Smooth muscle cell (in vitro differentiated cells): ENCODE results near the gene PTGER3. TPM values are rescaled to one million over a fixed set of nuclear protein-coding genes. Genes with fewer than 3 reads are reported as not detected.

Experiments
- DNase-seq: peaks from one replicate; lab custom pipeline; 2025; ENCODE audit not compliant: unreplicated experiment; lab: John Stamatoyannopoulos, UW
- H2AFZ ChIP-seq: fragments of 200-600 bp; sonication (generic); 2 replicates; pipeline ENCODE4 v1.6.0; 2016; ENCODE audit warnings: antibody characterized with exemption, low read depth, mild to moderate bottlenecking
- H3F3A ChIP-seq: fragments of 200-600 bp; sonication (generic); 2 replicates; pipeline ENCODE4 v1.6.0; 2017; ENCODE audit warnings: antibody characterized with exemption, low read depth
- H3K27ac ChIP-seq: fragments of 200-600 bp; sonication (generic); 2 replicates; pipeline ENCODE4 v1.5.1; 2016; ENCODE audit warnings: low read depth, mild to moderate bottlenecking
- H3K27me3 ChIP-seq: fragments of 200-600 bp; sonication (generic); 2 replicates; pipeline ENCODE4 v1.6.1; 2016; ENCODE audit warnings: low read depth, mild to moderate bottlenecking
- H3K36me3 ChIP-seq: fragments of 200-600 bp; sonication (generic); 2 replicates; pipeline ENCODE4 v1.5.1; 2016; ENCODE audit warnings: low read depth
- H3K4me1 ChIP-seq: fragments of 200-600 bp; sonication (generic); 2 replicates; pipeline ENCODE4 v1.5.1; 2016; ENCODE audit warnings: low read depth
- H3K4me2 ChIP-seq: fragments of 200-600 bp; sonication (generic); 2 replicates; pipeline ENCODE4 v1.6.0; 2016; ENCODE audit warnings: mild to moderate bottlenecking
- H3K4me3 ChIP-seq: fragments of 200-600 bp; sonication (generic); 2 replicates; pipeline ENCODE4 v1.5.1; 2016; ENCODE audit warnings: mild to moderate bottlenecking
- H3K79me2 ChIP-seq: fragments of 200-600 bp; sonication (generic); 2 replicates; pipeline ENCODE4 v1.6.0; 2016; ENCODE audit warnings: low read depth, mild to moderate bottlenecking
- H3K9ac ChIP-seq: fragments of 200-600 bp; sonication (generic); 2 replicates; pipeline ENCODE4 v1.6.0; 2016; ENCODE audit warnings: low read depth
- H3K9me3 ChIP-seq: fragments of 200-600 bp; sonication (generic); replicated peaks from 2 replicates; pipeline ENCODE4 v1.5.1; 2016; ENCODE audit warnings: low read depth
- H4K20me1 ChIP-seq: fragments of 200-600 bp; sonication (generic); 2 replicates; pipeline ENCODE4 v1.6.0; 2016; ENCODE audit warnings: low read depth
- WGBS: methylation state at CpG from one replicate; pipeline ENCODE4 v1.1.7; 2016; ENCODE audit warnings: low lambda C conversion rate; 5-methylcytosine and 5-hydroxymethylcytosine counted together
- polyA plus RNA-seq: library from polyadenylated mRNA; unstranded; fragments of >200 nt; fragmentation: Nextera tagmentation; extraction: Ambion mirVana; gene quantifications from 2 replicates; pipeline ENCODE4 v1.2.1, GENCODE V29; 2016
- total RNA-seq: library from RNA; depleted of rRNA; stranded (reverse); fragments of >200 nt; gene quantifications from 2 replicates; pipeline ENCODE4 v1.2.3, GENCODE V29; 2014
- TF ChIP-seq, protein P1 (sequence below): fragments of 200-600 bp; sonication (generic); IDR thresholded peaks from 2 replicates; pipeline ENCODE4 v1.5.1; 2017; ENCODE audit warnings: borderline replicate concordance, mild to moderate bottlenecking, antibody characterized with exemption; ENCODE audit not compliant: insufficient read depth, poor library complexity, severe bottlenecking

Gene PTGER3
- total and polyA plus RNA-seq, 2 experiments from 2014 or later: 0.37 to 2.7 TPM

DNA sequence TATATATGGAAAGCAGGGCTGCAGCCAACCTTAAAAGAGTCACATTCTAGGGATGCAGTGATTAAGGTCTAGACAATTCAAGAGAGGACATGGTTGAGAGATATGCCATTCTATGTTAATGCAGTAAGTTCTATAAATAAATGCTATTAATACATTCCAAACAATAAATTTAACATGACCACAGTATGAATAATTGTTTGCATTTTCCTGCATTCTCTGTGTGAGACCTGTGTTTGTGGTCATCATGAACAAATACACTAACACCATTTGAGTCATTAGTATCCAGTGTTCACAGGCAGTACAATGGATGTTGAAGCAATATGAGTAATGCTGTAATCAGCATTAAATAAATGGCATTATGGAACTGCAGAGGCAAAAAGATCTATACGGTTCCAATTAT, 38.7 kb upstream of the PTGER3 start:
- no peak for DNase-seq
- TF ChIP-seq, protein P1, sequence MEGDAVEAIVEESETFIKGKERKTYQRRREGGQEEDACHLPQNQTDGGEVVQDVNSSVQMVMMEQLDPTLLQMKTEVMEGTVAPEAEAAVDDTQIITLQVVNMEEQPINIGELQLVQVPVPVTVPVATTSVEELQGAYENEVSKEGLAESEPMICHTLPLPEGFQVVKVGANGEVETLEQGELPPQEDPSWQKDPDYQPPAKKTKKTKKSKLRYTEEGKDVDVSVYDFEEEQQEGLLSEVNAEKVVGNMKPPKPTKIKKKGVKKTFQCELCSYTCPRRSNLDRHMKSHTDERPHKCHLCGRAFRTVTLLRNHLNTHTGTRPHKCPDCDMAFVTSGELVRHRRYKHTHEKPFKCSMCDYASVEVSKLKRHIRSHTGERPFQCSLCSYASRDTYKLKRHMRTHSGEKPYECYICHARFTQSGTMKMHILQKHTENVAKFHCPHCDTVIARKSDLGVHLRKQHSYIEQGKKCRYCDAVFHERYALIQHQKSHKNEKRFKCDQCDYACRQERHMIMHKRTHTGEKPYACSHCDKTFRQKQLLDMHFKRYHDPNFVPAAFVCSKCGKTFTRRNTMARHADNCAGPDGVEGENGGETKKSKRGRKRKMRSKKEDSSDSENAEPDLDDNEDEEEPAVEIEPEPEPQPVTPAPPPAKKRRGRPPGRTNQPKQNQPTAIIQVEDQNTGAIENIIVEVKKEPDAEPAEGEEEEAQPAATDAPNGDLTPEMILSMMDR: no peak
- 92% methylated on average over 1 of the region's 1 CpG for WGBS
- H3K27me3 ChIP-seq: peaks cover 18% of the 10 kb centered on the region
- H2AFZ ChIP-seq: no peak overlapping the region
- H3K36me3 ChIP-seq: no peaks in the 10 kb centered on the region
- no peak overlapping the region for H3K4me2 ChIP-seq
- H3K9ac ChIP-seq: no peak overlapping the region
- H3K4me3 ChIP-seq: no peak overlapping the region
- no peaks in the 10 kb centered on the region for H4K20me1 ChIP-seq
- H3K79me2 ChIP-seq: no peaks in the 10 kb centered on the region
- H3K9me3 ChIP-seq: no peaks in the 10 kb centered on the region
- H3K4me1 ChIP-seq: peaks cover 3% of the 10 kb centered on the region
- H3F3A ChIP-seq: no peaks in the 10 kb centered on the region
- no peak overlapping the region for H3K27ac ChIP-seq

DNA sequence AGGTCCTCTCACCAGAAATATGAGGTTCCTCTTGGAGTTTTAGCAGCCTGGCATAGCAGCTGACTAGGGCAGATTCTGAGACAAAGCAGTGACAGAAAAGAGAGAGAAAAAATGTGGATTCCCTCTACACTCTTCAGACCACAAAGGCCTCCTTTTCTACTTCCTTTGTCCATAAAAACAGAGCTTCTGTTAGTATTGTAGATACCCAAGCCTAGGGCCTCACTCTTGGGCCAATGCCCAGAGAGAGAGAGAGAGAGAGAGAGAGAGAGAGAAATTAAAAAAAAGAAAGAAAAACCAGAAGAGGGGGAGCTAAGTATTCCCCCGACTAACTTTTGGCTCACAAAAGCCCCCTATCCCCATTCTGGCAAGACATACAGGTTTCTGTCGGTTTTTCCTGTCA, 35.7 kb upstream of the PTGER3 start:
- TF ChIP-seq, protein P1: no peak
- H3K4me2 ChIP-seq: no peak overlapping the region
- peaks cover 1% of the 10 kb centered on the region for H3K36me3 ChIP-seq
- no peak overlapping the region for H3K9ac ChIP-seq
- no peaks in the 10 kb centered on the region for H3K9me3 ChIP-seq
- peaks cover 27% of the 10 kb centered on the region for H3K79me2 ChIP-seq
- H3F3A ChIP-seq: no peaks in the 10 kb centered on the region
- no peak overlapping the region for H3K27ac ChIP-seq
- H3K4me3 ChIP-seq: no peak overlapping the region
- H2AFZ ChIP-seq: no peak overlapping the region
- WGBS: 84% methylated on average over 2 of the region's 2 CpGs
- DNase-seq: no peak
- peaks cover 18% of the 10 kb centered on the region for H3K27me3 ChIP-seq
- H4K20me1 ChIP-seq: peaks cover 20% of the 10 kb centered on the region
- peaks cover 20% of the 10 kb centered on the region for H3K4me1 ChIP-seq

DNA sequence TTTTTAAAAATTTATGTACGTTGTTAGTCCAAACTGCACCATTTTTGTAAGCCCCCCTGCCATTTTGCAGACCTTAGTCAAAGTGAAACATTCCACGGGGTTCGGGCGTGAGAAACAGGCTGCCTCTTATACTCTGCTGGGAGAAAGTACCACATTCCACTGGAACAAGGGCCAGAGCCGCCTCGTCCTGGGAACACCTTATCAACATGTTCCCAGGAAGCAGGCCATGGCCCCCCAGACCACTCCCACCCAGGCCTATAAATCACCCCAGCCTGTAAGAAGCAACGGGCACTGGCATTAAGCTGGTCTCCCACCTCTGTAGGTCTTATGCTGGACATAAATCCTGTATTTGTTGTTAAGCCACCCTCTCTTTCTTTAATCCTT, 34.1 kb upstream of the PTGER3 start:
- Histone ChIP-seq H3K27ac (no peak overlapping the region), H3K79me2 (peaks cover 42% of the 10 kb centered on the region), H3F3A (no peaks in the 10 kb centered on the region), H3K9ac (no peak overlapping the region), H2AFZ (peak overlapping the region; percentile 96), H3K9me3 (no peaks in the 10 kb centered on the region), H3K4me2 (peak overlapping the region; percentile 97), H3K4me3 (peak overlapping the region; percentile 93), H3K36me3 (peaks cover 5% of the 10 kb centered on the region), H3K4me1 (peaks cover 20% of the 10 kb centered on the region), H4K20me1 (peaks cover 36% of the 10 kb centered on the region), H3K27me3 (peaks cover 13% of the 10 kb centered on the region)
- TF ChIP-seq, protein P1: no peak
- WGBS: 89% methylated on average over 7 of the region's 7 CpGs
- no peak for DNase-seq

DNA sequence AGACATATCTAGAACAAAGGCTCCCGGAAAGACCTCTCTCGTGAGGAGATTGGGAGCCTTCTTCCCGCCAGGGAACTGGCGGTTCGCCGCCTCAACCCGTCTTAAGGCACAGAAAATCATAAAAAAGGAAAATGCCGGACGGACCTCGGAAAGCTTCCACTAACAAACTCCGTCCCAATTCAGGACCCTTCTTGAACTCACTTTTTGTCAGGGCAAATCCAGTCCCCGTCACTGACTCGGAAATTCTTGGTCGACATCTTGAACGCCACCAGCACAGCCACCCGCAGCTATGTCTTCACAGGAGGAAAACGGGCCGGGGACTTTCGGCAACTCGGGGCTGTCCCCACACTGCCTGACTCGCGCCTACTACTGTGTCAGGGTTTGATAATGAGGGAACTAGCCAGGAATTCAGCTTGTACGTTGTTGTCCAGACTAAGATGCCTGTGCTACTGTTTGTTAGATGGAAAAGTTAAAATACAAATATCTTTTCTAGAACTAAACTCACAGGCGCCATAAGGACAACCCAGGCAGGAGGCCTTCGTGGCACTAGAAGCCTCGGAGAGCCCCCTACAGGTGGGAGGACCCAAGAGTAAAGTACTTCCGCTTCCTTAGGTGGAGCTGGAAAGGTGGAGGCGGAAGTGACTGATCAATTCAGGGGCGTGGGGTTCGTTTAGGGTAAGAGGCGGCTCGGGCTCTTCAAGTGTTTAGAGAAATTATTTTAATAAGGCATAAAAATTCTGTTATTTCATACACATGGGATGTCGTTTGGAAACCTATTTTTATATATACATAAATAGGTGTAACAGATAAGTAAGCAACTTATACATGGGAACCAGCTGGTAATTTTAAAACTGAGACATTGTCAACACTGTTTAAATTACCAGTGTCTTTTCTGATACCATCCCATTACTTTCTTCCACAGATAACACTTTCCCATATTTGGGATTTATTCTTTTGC, 33.4 kb upstream of the PTGER3 start, which contains the start of gene ZRANB2:
Gene ZRANB2 (minus strand): TSS at position 297 of the 958 bp plus-strand sequence. CDS start 40 bp downstream, at position 257.
- no peaks in the 10 kb centered on the region for H3F3A ChIP-seq
- H3K79me2 ChIP-seq: peaks cover 49% of the 10 kb centered on the region
- peaks cover 9% of the 10 kb centered on the region for H3K27me3 ChIP-seq
- H2AFZ ChIP-seq: peak within 1 kb of the TSS; percentile 96
- peak; percentile 67 for DNase-seq
- peaks cover 43% of the 10 kb centered on the region for H4K20me1 ChIP-seq
- peak within 1 kb of the TSS; percentile 95 for H3K9ac ChIP-seq
- H3K4me3 ChIP-seq: peak within 1 kb of the TSS; percentile 93
- peak within 1 kb of the TSS; percentile 96 for H3K27ac ChIP-seq
- no peaks in the 10 kb centered on the region for H3K9me3 ChIP-seq
- H3K4me2 ChIP-seq: peak within 1 kb of the TSS; percentile 97
- 0% methylated on average over 33 of the region's 33 CpGs for WGBS
- peaks cover 11% of the 10 kb centered on the region for H3K36me3 ChIP-seq
- peaks cover 20% of the 10 kb centered on the region for H3K4me1 ChIP-seq
- TF ChIP-seq, protein P1: peak; percentile 68
